ENCODE results near the gene CRNN.

Gene CRNN

DNA sequence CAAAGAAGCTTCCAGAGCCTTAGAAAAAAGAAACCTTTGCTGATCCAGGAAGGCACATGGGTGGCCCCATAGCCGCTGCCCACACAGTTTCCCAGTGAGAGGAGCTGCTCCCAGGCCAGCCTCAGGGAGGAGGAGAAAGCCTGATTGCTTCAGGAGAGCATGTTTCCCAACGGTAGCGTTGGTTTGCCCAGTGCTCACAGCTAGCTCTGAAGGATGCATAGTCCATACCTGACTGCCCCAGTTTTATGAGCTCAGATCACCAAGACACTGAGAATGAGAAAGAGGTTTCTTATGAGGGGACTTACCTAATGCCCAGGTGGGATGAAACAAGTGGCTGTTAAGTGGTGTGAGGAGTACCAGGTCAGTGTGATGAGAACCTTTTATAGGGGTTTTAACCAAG, at the start of gene CRNN:
Gene CRNN (minus strand): TSS at position 355 of the 400 bp plus-strand sequence. CDS start 2,030 bp downstream, outside the sequence.
- no peak for DNase-seq

DNA sequence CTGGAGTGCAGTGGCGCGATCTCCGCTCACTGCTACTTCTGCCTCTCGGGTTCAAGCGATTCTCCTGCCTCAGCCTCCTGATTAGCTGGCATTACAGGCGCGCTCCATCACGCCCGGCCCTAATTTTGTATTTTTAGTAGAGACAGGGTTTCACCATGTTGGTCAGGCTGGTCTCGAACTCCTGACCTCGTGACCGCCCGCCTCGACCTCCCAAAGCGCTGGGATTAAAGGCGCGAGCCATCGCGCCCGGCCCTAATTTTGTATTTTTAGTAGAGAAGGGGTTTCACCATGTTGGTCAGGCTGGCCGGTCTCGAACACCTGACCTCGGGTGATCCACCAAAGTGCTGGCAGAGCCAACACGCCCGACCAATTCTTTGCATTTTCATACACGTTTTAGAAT, 48.6 kb upstream of the CRNN start:
- no peak for DNase-seq

GRCh38 chr1:152461544-152461943, 47.5 kb upstream of the CRNN start:
- DNase-seq = peak; percentile 48 to 84

GRCh38 chr1:152460529-152460899, 46.5 kb upstream of the CRNN start:
- no peak for DNase-seq

DNA sequence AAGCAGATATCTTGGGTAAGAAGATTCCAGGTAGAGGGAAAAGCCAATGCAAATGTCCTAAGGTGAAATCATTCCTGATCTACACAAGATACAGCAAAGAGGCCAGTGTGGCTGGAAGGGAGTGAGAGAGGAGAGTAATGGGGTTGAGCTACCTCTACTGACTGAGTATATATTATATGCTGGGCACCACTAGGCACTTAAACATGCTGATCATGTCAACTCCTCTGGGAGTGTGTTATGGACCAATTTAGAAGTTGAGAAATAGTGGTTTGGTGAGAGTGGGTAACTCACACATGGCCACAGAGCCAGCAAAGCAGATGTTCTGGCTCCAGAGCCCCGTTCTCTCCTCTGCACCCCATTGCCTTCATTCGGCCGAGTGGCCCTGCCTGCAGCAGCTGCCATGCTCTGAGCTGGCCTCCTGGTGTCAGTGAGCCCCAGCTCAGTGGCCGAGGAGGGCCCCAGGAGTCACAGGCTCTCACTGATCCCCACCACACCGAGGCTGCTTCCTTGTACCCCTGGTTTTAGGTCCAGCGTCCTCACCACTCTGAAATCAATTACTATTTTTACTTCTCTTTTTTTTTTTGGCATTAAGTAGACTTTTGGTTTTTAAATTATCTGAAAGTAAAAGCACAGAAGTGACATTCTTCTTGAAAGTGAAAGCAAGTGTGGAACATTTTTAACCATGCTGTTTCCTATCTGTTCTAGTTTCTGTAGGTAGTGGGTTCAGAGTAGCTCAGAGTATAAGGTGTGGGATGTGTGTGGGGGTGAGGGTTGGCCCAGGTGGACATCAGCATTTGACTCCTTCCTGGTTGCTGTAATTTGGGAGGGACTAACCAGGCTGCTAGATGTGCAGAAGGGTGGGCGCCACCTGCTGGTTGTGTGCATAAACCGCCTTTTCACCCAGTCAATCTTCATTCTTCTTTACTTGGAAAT, 45.8 kb upstream of the CRNN start:
- DNase-seq = peak; percentile 52 to 77

DNA sequence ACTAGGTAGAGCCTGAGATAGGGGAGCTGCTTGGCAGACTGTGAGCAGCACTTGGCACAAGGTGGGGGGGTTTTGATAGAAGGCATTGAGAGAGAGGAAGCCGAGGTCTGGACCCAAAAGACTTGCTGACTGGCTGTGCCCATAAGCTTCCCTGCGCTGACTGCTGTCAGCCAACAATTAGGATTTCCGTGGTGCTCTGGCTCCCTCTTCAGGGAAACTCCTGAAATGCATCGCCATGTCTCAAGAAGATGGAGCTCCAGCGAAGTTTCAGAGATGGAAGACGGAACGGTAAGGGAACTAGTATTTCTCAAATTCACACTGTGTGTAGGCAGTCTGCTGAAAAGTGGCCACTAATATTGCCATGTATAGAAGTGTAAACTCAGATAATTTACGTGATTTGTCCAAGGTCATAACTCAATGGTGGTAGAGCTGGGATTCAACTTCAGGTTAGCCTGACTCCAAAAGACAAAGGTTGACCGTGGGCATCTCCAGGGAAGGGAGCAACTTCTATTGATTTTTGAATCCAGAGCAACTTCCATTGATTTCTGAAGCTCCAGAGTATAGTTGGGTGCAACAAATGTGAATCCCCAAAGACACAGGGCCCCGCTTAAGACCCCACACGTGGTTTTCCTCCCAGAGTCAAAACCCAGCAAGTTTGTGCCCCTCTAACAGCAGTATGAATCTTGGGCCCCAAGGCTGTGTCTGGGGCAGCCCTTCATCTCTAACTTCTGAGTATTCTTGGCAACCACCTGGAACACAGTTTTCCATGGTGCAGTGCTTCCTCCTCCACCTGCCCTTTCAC, 44.5 kb upstream of the CRNN start:
- peak; percentile 61 to 86 for DNase-seq

DNA sequence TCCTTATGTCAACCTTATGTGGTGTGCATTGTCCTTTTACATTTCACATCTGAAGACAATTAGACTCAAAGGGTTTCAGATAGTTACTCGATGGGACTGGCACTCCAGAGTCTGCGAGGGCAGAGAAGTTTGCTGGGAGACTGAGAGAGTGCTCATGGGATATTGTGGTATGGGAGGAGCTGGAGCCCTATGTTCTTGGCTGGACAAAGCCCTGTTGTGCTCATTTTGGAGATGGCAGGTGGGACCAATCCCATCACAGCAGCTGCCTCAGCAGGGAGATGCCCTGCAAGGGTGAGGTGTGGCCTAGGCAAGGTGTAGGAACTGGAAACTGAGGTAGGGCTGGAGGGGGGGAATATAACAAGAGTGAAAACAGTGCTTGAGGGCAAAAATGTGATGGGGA, 43.5 kb upstream of the CRNN start:
- no peak for DNase-seq

DNA sequence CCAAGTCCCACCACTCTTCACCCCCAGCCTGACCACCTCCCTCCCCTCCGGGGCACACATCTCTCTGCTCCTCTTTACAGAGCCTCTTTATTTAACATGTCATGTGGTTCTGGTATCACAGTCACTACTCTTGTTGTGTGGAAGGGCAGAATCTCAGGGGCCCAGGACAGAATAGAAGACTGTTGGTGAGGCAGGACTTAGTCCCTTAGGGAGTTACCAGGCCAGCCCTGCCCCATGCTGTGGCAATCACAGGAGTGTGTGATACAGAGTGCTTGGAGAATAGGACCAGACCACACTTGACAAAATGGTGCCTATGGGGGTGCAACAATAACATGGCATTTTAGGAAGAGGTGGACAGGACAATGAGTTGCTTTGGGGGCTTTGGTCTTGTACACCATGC, 43.0 kb upstream of the CRNN start:
- no peak for DNase-seq

DNA sequence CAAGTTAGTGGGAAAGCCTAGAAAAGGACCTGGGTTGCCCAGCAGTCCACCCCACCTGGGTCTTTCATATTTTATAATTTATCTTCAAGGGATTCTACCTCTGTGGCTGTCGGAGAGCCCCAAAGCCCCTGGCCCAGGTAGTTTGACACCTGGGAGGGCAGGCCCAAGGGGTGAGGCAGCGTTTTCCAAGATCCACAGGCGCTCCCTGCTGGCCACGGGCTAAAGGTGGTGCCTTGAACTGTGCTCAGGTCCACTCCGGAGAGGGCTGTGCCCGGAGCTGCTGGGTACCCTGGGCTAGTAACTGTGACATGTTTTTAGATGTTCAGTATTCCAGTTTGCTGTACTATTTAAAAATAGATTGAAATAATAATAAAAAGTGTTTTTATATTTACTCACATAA, 37.2 kb upstream of the CRNN start:
- DNase-seq = peak in 1 of 2 experiments; percentile 27

- no peak for DNase-seq
These were observed 35.6 kb upstream of the CRNN start for GRCh38 chr1:152449661-152450060.

DNA sequence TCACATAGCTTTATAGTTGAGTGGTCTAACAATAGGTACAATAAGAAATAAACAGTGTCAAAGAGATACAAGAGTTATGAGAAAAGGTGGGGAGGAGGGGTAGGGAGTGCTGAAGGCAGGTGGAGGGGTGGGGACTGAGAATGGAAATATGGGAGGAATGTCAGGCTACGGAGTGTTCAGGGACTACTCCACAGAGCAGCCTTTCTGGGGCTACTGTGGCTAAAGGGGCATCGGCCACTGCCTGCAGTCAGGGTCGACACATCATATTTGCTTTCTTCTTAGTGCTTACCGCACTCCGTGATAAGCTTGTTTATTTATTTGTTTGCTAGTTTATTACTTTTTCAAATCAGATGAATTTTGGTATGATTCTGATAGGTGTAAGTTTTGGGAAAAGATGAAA, 34.4 kb upstream of the CRNN start:
- DNase-seq = no peak

GRCh38 chr1:152448095-152448494, 34.0 kb upstream of the CRNN start:
- no peak for DNase-seq

GRCh38 chr1:152447484-152447883, 33.4 kb upstream of the CRNN start:
- no peak for DNase-seq

GRCh38 chr1:152444045-152444444, 30.0 kb upstream of the CRNN start:
- DNase-seq = no peak

- DNase-seq = no peak
These were observed 28.7 kb upstream of the CRNN start for GRCh38 chr1:152442765-152443164.

GRCh38 chr1:152442301-152442700, 28.2 kb upstream of the CRNN start:
- no peak for DNase-seq

- no peak for DNase-seq
These were observed 27.7 kb upstream of the CRNN start for GRCh38 chr1:152441756-152442155.

- DNase-seq = peak; percentile 50 to 87
These were observed 26.8 kb upstream of the CRNN start for GRCh38 chr1:152440635-152441471.

DNA sequence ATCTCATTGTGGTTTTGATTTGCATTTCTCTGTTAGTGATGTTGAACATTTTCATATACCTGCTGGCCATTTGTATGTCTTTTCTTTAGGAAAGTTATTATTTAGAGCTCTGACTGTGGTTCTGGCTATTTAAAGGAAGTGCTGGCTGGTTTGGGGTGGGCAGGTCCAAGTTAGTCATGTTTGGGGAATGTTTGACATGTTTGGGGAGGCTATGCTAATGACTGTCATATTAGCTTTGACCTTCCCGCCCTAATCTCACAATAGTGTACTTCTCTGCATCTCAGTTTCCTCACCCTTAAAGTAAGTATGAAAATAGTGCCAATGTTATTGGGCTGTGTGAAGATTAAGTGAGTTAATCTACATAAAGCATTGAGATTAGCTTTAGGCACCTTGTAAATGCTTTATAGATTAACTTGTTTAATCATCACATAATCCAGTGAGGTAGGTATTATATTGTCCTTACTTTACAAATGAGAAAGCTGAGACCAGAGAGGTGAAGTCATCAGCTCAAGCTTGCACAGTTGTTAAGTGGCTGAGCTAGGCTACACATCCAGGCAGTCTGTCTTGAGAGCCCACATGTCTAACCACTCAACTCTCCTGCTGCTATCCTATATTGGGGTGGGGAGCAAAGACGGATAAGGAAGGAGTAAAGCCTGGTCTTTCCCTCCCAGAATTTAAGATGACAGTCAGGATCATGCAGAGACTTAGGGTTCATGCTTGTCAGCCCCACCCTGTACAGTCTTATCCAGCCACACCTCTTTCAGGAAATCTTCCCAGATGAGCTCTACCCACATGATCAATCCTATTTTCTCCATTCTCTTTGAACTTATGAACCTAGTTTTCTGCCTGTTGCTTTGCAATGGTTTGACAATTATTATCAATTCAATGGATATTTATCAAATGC, 22.8 kb upstream of the CRNN start:
- DNase-seq = no peak

DNA sequence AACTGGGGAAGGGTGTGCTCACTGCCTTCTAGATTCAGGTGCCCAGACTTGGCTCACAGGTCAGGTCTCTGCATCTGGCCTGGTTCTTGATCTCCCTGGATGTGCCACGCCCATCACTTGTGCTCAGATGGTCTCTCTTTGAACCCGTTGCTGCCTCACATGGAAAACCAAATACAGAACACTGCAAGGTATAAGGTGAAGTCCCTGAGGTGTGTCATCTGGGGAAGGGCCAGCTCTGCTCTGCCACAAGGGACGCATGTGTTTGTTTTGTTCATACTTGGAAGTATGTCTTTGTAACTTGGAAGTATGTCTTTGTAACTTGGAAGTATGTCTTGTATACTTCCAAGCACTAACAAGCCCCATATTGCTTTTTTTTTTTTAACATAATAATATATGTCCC, 13.4 kb upstream of the CRNN start:
- DNase-seq = no peak

DNA sequence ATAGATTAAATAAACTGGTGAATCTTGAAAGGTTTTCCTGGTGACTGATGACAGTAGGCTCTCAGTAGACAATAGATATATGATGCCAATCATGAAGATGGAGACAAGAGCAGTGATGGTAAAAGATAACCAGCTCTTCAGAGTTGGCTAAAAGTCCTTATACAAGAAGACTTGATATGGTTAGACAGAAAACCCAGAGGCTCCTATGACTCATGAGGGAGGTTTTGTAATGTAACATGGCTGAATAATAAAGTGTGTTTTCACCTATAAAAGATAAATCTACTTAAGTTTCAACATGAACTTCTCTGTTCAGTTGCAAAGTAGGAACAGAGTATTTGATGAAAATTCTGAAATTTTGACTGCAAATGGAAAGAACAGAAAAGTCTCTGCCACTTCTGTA, 12.7 kb upstream of the CRNN start:
- no peak for DNase-seq

DNA sequence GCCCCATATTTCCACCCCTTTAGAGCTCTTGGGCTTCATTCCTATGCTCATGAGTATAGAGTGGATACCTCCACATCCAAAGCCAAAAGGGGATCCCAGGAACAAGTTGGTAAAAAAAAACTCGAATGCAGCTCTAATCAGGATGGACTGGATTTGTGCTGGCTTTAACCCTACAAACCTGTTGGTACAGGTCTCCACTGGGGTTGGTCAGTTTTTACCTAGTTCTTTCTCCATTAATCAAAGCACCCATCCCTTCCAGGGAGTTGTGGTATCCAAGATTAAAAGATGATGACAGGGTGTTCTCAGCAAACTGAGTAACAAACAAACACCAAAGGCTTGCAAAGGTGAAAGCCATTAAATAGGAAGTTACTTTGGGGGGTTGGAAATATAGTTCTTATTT, 5.9 kb upstream of the CRNN start:
- DNase-seq = no peak

Measured in NCI-H526 (cell line).